Upper lobe of left lung (tissue), 6 donors: Measurements from ENCODE around the gene PACSIN1. TPM values are rescaled to one million over a fixed set of nuclear protein-coding genes. Genes with fewer than 3 reads are reported as not detected.
"Not testable (repeated sequence)": the region's sequence is repeated elsewhere in the genome, so short reads cannot be mapped to it uniquely, and the experiment has no call there.

Source experiments
- ATAC-seq, 2 donors: fragments of 200-7000 bp; cut with Tn5 transposase; one replicate each; pipeline ENCODE4 v1.9.1; 2022; ENCODE audit warnings: mild to moderate bottlenecking in 2 of 2, moderate library complexity in 2 of 2; ENCODE audit not compliant: low FRiP score in 2 of 2
- DNase-seq, 2 donors: peaks; one replicate each; pipeline ENCODE4 v3.0.0-alpha.2; 2019 to 2020
- H3K27ac ChIP-seq, 4 donors: fragments of 200-600 bp; sonication (generic); one replicate each; pipeline ENCODE4 v1.5.1; 2016 to 2019
- H3K27me3 ChIP-seq, 4 donors: fragments of 200-600 bp; sonication (generic); one replicate each; pipeline ENCODE4 v1.5.1; 2017 to 2019
- H3K36me3 ChIP-seq, 4 donors: fragments of 200-600 bp; sonication (generic); one replicate each; pipeline ENCODE4 v1.5.1; 2016 to 2019
- H3K4me1 ChIP-seq, 4 donors: fragments of 200-600 bp; sonication (generic); one replicate each; pipeline ENCODE4 v1.5.1; 2018 to 2019
- H3K4me3 ChIP-seq, 4 donors: fragments of 200-600 bp; sonication (generic); one replicate each; pipeline ENCODE4 v1.5.1; 2017 to 2019; ENCODE audit warnings: mild to moderate bottlenecking in 2 of 4, moderate library complexity in 1 of 4
- H3K9me3 ChIP-seq, 4 donors: fragments of 200-600 bp; sonication (generic); one replicate each; pipeline ENCODE4 v1.5.1; 2018 to 2019
- EP300 ChIP-seq, 4 donors: sonication (generic); formaldehyde crosslinking; IDR thresholded peaks; one replicate each; pipeline ENCODE4 v1.5.1; 2017; ENCODE audit warnings: antibody characterized with exemption in 4 of 4, control low read depth in 2 of 4
- POLR2A ChIP-seq, 4 donors: fragments of 450-650 bp; IDR thresholded peaks; one replicate each; pipeline ENCODE4 v1.5.1; 2016 to 2017; ENCODE audit warnings: antibody characterized with exemption in 4 of 4, mild to moderate bottlenecking in 2 of 4
- POLR2AphosphoS5 ChIP-seq, 2 donors: sonication (generic); formaldehyde crosslinking; IDR thresholded peaks; one replicate each; pipeline ENCODE4 v1.5.1; 2017; ENCODE audit warnings: antibody characterized with exemption in 2 of 2
- WGBS, 2 donors: methylation state at CpG; one replicate each; pipeline ENCODE4 v1.1.5; 2017 to 2018; 5-methylcytosine and 5-hydroxymethylcytosine counted together
- total RNA-seq, 6 donors: library from RNA; depleted of rRNA in 4 of 6; stranded (reverse); fragments of >200 nt in 4 of 6; gene quantifications; one replicate each; pipeline versions ENCODE4 v1.1.0 to v1.2.1, GENCODE V29; 2016 to 2021
- TF ChIP-seq, protein P1 (sequence below), 6 experiments: fragments of 450-650 bp in 4 of 6; fragments of 200-600 bp in 2 of 6; sonication (generic) in 2 of 6; IDR thresholded peaks; one replicate each; pipeline ENCODE4 v1.5.1; 2016 to 2019; ENCODE audit warnings: antibody characterized with exemption in 6 of 6
- donor health status: DM: no; HTN: no; CAD: no; lungs with moderate emphysema.
- donor health status: DM: no; HTN: yes; CAD: no; lungs with severe emphysema.

PACSIN1 gene
- total RNA-seq, 6 donors from 2014 or later, result 0.06 to 3.0 (median 0.17) TPM; not detected in 3

DNA sequence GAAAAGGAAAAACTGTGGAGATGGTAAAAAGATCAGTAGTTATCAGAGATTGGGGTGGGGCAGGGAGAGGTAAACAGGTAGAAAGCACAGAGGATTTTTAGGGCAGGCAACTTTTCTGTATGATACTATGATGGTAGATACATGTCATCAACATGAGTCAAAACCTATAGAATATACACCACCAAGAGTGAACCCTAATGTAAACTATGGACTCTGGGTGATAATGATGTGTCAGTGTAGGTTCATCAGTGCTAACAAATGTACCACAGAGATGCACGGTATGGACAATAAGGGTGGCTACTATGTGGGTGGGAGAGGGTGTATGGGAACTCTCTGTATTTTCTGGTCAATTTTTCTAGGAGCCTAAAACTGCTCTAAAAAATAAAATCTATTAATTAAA is 18.5 kb downstream of the PACSIN1 start:
- ATAC-seq (no peak), DNase-seq (no peak)
- H3K27ac ChIP-seq, result no peak overlapping the region
- H3K36me3 ChIP-seq, result no peaks in the 10 kb centered on the region
- no peak for TF ChIP-seq POLR2AphosphoS5 (IDR thresholded peaks at IDR 0.05)
- no peak for TF ChIP-seq POLR2A (IDR thresholded peaks at IDR 0.05)
- no peak for TF ChIP-seq EP300 (IDR thresholded peaks at IDR 0.05)
- TF ChIP-seq, protein P1, sequence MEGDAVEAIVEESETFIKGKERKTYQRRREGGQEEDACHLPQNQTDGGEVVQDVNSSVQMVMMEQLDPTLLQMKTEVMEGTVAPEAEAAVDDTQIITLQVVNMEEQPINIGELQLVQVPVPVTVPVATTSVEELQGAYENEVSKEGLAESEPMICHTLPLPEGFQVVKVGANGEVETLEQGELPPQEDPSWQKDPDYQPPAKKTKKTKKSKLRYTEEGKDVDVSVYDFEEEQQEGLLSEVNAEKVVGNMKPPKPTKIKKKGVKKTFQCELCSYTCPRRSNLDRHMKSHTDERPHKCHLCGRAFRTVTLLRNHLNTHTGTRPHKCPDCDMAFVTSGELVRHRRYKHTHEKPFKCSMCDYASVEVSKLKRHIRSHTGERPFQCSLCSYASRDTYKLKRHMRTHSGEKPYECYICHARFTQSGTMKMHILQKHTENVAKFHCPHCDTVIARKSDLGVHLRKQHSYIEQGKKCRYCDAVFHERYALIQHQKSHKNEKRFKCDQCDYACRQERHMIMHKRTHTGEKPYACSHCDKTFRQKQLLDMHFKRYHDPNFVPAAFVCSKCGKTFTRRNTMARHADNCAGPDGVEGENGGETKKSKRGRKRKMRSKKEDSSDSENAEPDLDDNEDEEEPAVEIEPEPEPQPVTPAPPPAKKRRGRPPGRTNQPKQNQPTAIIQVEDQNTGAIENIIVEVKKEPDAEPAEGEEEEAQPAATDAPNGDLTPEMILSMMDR (IDR thresholded peaks at IDR 0.05), result no peak
- no peaks in the 10 kb centered on the region for H3K4me1 ChIP-seq
- WGBS, 2 donors, result 52 to 63% methylated on average over 1 of the region's 1 CpG
- no peaks in the 10 kb centered on the region for H3K9me3 ChIP-seq
- H3K27me3 ChIP-seq, result no peaks in the 10 kb centered on the region
- H3K4me3 ChIP-seq, result no peak overlapping the region

DNA sequence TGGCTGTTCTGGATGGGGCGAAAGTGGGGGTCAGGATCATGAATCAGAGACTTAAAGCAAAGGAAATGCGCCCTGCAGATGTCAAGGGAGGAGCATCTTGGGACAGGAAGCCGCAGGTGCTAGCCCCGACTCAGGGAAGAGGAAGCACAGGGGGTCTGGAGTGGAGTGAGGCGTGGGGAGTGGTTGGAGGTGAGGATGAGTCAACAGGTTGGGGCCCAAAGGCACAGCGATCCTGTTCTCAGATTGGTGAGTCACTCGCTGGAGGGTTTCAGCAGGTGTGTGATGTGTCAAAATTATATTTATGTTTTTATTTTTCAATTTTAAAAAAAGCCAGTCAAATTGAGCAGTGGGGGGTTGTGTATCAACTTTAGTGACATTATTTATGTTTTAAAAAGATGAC is 19.0 kb downstream of the PACSIN1 start:
- no peak overlapping the region for H3K27ac ChIP-seq
- no peak for DNase-seq
- H3K9me3 ChIP-seq, result no peaks in the 10 kb centered on the region
- no peak overlapping the region for H3K4me3 ChIP-seq
- no peaks in the 10 kb centered on the region for H3K36me3 ChIP-seq
- WGBS, 2 donors, result 46 to 56% methylated on average over 7 of the region's 7 CpGs
- TF ChIP-seq, protein P1 (IDR thresholded peaks at IDR 0.05), result no peak
- TF ChIP-seq POLR2AphosphoS5 (IDR thresholded peaks at IDR 0.05) (no peak), POLR2A (IDR thresholded peaks at IDR 0.05) (no peak), EP300 (IDR thresholded peaks at IDR 0.05) (no peak)
- no peak for ATAC-seq
- no peaks in the 10 kb centered on the region for H3K4me1 ChIP-seq
- no peaks in the 10 kb centered on the region for H3K27me3 ChIP-seq

DNA sequence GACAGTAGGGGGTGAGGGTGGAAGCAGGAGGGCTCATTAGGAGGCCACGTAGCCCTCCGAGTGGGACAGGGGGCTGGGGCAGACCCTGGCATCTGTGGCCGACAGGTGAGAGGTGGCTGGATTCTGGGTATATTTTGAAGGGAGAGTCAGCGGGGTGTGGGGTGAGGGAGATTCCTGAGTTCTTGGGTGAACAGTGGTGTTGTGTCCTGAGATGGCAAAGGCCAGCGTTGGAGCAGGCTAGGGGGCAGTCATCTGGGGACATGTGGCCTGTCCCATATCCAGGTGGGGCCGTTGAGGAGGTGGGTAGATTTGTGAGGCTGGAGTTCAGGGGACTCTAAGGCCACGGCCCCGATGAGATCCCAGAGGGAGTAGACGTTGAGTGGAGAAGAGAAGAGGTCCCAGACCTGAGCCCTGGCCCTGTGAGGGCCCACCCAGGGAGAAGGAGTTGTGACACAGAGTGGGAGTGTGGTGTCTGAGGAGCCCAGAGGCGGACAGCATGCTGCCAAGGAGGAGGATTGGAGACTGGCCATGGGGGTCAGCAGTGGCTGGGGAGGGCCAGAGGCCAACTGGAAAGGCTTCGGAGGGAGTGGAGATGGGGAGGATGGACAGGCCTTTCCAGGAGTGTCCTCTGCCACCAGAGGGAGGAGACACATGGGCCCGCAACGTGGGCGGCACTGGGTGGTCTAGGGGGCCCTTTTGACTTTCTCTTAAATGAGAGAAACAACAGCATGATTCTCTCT is 19.6 kb downstream of the PACSIN1 start:
- H3K36me3 ChIP-seq, result no peaks in the 10 kb centered on the region
- no peak overlapping the region for H3K4me3 ChIP-seq
- no peaks in the 10 kb centered on the region for H3K27me3 ChIP-seq
- no peaks in the 10 kb centered on the region for H3K4me1 ChIP-seq
- TF ChIP-seq, protein P1 (IDR thresholded peaks at IDR 0.05), result no peak
- no peak for TF ChIP-seq EP300 (IDR thresholded peaks at IDR 0.05)
- H3K27ac ChIP-seq, result no peak overlapping the region
- H3K9me3 ChIP-seq, result no peaks in the 10 kb centered on the region
- ATAC-seq (no peak), DNase-seq (no peak)
- 80 to 85% methylated on average over 13 to 14 of the region's 14 CpGs for WGBS, 2 donors

DNA sequence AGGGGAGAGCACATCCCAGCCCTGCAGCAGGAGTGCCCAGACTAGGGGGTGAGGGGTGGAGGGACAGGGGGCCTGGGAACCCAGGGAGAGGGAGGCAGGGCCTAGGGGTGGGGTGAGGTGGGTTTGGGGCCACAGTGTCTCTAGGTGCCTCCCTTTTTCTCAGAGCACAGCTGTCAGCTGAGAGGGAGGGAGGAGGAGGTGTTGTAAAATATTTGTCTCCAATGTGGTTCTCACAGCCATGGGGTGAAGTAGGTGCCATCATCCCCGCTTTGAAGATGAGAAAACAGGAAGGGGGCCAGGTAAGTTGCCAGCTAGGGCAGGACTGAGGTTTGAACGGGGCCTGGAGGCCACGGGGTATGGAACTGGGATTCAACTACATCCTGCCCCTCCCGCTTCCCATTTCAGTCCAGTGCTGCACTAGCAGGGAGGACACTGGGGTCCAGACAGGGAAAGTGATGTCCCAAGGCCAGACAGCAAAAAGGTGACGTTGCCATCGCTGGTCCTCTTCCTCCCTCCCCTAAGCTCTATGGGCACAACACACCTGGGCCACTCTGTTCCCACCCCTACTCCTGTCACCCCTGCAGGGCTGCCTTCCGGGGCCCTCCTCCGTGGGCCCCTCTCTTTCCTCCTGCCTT is 20.3 kb downstream of the PACSIN1 start:
- H3K27ac ChIP-seq, result no peak overlapping the region
- 71 to 73% methylated on average over 8 of the region's 8 CpGs for WGBS, 2 donors
- ATAC-seq (no peak), DNase-seq (no peak)
- H3K36me3 ChIP-seq, result no peaks in the 10 kb centered on the region
- H3K4me3 ChIP-seq, result no peak overlapping the region
- no peaks in the 10 kb centered on the region for H3K27me3 ChIP-seq
- TF ChIP-seq, protein P1 (IDR thresholded peaks at IDR 0.05), result no peak
- TF ChIP-seq EP300 (IDR thresholded peaks at IDR 0.05), result no peak
- TF ChIP-seq POLR2AphosphoS5 (IDR thresholded peaks at IDR 0.05), result no peak
- no peak for TF ChIP-seq POLR2A (IDR thresholded peaks at IDR 0.05)
- no peaks in the 10 kb centered on the region for H3K4me1 ChIP-seq
- H3K9me3 ChIP-seq, result no peaks in the 10 kb centered on the region

DNA sequence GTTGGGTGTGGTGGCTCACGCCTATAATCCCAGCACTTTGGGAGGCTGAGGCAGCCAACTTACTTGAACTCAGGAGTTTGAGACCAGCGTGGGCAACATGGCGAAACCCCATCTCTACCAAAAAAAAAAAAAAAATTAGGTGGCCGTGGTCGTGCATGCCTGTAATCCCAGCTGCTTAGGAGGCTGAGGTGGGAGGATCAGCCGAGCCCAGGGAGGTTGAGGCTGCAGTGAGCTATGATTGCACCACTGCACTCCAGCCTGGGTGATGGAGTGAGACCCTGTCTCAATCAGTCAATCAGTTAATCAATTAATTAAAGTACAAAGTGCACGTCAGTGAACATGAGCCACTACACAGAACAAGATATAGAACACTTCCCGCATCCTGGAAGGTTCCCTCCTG is 21.0 kb downstream of the PACSIN1 start:
- 87 to 90% methylated on average over 8 of the region's 8 CpGs for WGBS, 2 donors
- not testable (repeated sequence) for H3K27ac ChIP-seq, ATAC-seq, H3K4me1 ChIP-seq, H3K27me3 ChIP-seq, H3K9me3 ChIP-seq, DNase-seq, H3K36me3 ChIP-seq, H3K4me3 ChIP-seq
